ENCODE measurements around the gene ANAPC7. TPM values are rescaled to one million over a fixed set of nuclear protein-coding genes. Genes with fewer than 3 reads are reported as not detected.
A peak's percentile ranks its signal among the peaks of the same experiment; 100 is the strongest.
"Not testable (repeated sequence)": the region's sequence is repeated elsewhere in the genome, so short reads cannot be mapped to it uniquely, and the experiment has no call there.

The ANAPC7 gene, protein sequence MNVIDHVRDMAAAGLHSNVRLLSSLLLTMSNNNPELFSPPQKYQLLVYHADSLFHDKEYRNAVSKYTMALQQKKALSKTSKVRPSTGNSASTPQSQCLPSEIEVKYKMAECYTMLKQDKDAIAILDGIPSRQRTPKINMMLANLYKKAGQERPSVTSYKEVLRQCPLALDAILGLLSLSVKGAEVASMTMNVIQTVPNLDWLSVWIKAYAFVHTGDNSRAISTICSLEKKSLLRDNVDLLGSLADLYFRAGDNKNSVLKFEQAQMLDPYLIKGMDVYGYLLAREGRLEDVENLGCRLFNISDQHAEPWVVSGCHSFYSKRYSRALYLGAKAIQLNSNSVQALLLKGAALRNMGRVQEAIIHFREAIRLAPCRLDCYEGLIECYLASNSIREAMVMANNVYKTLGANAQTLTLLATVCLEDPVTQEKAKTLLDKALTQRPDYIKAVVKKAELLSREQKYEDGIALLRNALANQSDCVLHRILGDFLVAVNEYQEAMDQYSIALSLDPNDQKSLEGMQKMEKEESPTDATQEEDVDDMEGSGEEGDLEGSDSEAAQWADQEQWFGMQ
- 37.2 TPM for total RNA-seq

DNA sequence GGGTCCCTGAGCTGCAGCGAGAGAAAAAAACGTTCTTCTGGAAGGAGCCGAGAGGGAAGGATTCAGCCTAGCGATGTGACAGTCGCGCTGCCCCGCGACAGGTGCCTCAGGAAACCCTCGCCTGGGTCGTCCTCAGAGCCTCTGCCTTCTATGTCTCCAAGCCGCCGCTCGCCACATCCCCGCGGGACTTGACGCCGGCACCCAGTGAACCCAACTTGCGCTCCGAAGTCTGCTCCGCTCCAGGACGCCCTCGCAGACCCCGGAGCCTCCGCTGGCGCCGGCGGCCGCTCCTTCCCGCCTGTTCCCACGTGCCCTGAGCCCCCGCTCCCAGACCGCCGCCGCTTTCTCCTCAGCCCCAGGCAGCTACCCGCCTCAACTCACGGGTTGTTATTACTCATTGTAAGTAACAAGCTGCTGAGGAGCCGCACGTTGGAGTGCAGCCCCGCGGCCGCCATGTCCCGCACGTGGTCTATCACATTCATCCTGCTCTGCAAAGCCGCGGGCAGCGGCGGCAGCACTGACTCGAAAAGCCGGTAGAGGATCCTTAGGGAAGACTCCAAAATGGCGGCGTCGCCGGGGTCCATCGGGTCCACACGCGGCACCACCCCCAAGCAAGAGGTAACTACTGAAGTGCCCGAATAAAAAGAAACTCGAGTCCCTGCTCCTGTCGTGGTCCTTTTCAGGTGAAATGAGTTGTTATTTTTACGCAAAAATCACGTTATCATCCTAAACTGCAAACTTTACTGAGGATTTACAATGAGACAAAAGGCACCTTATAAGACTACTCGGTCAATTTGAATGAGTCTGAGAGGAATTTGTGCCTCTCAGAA lies at the start of gene ANAPC7:
ANAPC7 (minus strand) TSS at position 563 of the 830 bp plus-strand sequence; CDS start at position 482, 81 bp downstream.
- peak; percentile 72 to 92 (median 91) for DNase-seq (ENCODE audit: low read depth in 2 of 3, low spot score in 2 of 3)

DNA sequence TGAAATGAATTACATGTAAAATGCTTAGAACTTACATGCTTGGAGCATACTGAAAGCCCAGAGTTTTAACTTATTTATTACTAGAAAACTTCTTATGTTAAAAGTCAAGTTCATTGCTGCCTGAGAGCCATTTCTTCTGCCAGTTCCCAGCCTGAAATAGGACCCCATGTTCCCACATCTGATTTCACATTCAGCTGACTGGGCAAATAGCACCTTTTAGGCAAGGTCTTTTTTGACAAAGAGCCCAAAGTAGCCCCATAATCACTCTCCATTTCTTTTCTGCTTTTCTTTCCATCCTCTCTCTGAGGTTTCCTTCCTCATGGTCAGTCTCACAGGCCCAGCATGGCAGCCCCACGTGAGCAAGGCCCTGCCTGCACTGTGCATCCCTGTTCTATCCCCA lies 47.8 kb upstream of the ANAPC7 start:
- DNase-seq (ENCODE audit: low read depth in 2 of 3, low spot score in 2 of 3), result no peak

GRCh38 chr12:110449799-110450497 lies 46.4 kb upstream of the ANAPC7 start, which contains the start of gene ARPC3:
Gene ARPC3, minus strand, starts transcription at chr12:110450337. Its CDS starts 77 bp downstream, at chr12:110450260.
- peak; percentile 83 to 97 (median 96) for DNase-seq (ENCODE audit: low read depth in 2 of 3, low spot score in 2 of 3)

GRCh38 chr12:110444455-110444854 lies 40.9 kb upstream of the ANAPC7 start:
- no peak for DNase-seq (ENCODE audit: low read depth in 2 of 3, low spot score in 2 of 3)

DNA sequence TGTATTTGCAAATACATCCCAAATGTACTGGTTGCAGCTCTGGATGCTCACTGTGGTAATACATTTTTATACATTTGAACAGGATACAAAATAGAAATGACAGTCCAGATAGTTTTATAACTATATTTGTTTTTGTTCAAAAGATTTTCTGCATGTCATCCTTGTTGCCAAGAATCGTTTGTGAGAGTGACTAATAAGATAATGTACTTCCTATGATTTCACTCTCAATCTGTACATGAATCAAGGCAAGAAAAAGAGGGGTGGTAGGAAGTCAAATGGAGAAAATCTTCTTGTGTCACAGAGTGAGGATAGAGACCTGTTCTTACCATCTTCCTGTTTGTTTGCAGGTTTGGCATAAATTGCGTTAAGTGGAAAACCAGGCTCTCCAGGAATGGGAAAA lies 32.7 kb upstream of the ANAPC7 start:
- DNase-seq (ENCODE audit: low read depth in 2 of 3, low spot score in 2 of 3), result no peak

GRCh38 chr12:110431957-110432587 lies 28.6 kb upstream of the ANAPC7 start:
- no peak for DNase-seq (ENCODE audit: low read depth in 2 of 3, low spot score in 2 of 3)

- DNase-seq (ENCODE audit: low read depth in 2 of 3, low spot score in 2 of 3), result not testable (repeated sequence)
Observed at GRCh38 chr12:110429676-110430075, 26.2 kb upstream of the ANAPC7 start.

- no peak for DNase-seq (ENCODE audit: low read depth in 2 of 3, low spot score in 2 of 3)
Observed at GRCh38 chr12:110426406-110426805, 22.9 kb upstream of the ANAPC7 start.

DNA sequence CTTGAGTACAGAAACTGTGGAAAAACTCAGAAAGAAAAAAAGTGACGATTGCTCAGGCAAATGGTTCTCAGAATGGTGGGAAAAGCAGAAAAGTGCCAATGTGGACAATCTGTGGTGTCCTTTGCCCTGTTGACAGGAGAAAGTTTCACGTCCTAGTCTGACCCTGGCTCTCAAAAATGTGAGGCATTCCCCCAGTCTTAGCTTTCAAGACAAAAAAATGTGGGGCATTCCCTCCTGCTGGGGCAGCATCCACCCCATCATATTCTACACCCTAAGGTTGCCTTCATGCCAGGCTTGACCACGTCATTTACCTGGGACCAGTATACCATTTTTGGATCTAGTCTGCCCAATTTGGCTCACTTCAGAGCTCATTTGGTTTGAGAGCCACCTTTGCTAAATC lies 20.7 kb upstream of the ANAPC7 start:
- no peak for DNase-seq (ENCODE audit: low read depth in 2 of 3, low spot score in 2 of 3)

DNA sequence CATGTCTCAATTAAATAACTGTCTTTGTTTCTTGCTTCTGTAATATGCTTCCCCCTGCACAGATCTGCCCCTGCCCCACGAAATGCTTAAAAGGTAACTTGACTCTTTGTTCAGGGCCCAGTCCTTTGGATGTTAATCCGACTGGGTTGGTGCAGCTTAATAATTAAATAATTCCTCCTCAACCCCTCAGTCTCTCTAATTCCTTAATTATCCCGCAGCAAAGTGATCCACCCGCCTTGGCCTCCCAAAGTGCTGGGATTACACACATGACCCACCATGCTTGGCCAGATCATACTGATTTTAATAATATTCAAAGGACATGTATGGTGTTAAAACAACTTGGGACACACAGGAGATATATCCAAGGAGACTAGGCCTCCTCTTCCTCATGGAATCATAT lies 18.2 kb upstream of the ANAPC7 start:
- DNase-seq (ENCODE audit: low read depth in 2 of 3, low spot score in 2 of 3), result no peak

DNA sequence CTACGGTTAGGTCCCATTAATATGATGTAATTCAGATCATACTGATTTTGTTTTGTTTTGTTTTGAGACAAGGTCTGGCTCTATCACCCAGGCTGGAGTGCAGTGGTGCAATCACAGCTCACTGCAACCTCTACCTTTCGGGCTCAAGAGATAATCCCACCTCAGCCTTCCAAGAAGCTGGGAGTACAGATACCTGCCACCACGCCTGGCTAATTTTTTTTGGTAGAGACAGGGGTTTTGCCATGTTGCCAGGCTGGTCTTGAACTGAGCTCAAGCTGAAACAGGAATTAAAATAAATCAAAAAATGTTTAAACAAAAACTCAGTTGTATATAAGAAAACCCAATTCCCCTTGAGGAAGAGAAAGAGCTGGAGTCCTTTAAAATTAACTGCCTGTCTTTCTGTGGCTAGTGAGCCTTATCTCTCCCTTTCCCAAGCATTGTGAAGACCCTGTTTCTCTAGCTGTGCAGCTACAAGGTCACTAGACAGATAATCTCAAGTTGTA lies 17.7 kb upstream of the ANAPC7 start:
- DNase-seq (ENCODE audit: low read depth in 2 of 3, low spot score in 2 of 3), result no peak

GRCh38 chr12:110420644-110421043 lies 17.1 kb upstream of the ANAPC7 start:
- DNase-seq (ENCODE audit: low read depth in 2 of 3, low spot score in 2 of 3), result not testable (repeated sequence)

- DNase-seq (ENCODE audit: low read depth in 2 of 3, low spot score in 2 of 3), result peak in 1 of 3 donors; percentile 47
Observed at GRCh38 chr12:110417113-110417512, 13.6 kb upstream of the ANAPC7 start.

DNA sequence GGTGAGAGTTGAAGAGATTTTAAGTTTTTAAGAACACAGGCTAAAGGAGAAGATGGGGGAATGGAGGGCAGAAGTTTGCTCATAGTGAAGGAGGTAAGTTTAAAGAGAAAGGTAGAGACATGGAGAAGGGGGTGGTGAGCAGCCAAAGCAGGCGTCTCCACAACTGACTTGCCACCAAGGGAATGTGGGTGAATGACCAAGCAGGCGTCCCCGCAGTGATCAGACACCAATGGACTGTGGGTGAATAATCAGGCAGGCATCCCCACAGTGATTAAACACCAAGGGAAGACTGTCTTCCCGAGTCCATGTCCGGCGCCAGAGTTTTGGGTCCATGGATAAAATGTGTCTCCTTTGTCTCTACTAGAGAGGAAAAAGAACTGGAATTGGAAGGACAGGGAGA lies 6.6 kb upstream of the ANAPC7 start:
- DNase-seq (ENCODE audit: low read depth in 2 of 3, low spot score in 2 of 3), result not testable (repeated sequence)

- not testable (repeated sequence) for DNase-seq (ENCODE audit: low read depth in 2 of 3, low spot score in 2 of 3)
Observed at GRCh38 chr12:110405126-110405662, 1.7 kb upstream of the ANAPC7 start.

GRCh38 chr12:110403976-110404682 lies 621 bp upstream of the ANAPC7 start:
- peak; percentile 66 to 86 (median 76) for DNase-seq (ENCODE audit: low read depth in 2 of 3, low spot score in 2 of 3)

DNA sequence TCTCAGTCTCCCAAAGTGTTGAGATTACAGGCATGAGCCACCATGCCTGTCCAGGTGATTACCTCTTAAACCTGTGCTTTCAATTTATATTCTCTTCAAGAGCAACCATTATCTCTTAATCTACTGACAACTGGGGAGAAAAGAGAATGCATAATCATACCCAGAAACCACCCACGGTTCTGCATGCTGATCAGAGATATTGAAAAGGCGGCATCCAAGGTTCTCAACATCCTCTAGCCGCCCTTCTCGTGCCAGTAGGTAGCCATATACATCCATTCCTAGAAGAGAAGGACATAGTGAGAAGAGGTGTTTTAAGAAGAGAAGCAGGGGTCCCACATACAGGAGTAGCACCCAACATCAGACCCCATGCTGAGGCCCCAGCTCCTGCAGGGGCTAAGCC lies 20.8 kb downstream of the ANAPC7 start:
- DNase-seq (ENCODE audit: low read depth in 2 of 3, low spot score in 2 of 3), result no peak

- DNase-seq (ENCODE audit: low read depth in 2 of 3, low spot score in 2 of 3), result no peak
Observed at GRCh38 chr12:110379631-110380030, 23.9 kb downstream of the ANAPC7 start.

GRCh38 chr12:110379197-110379596 lies 24.3 kb downstream of the ANAPC7 start:
- DNase-seq (ENCODE audit: low read depth in 2 of 3, low spot score in 2 of 3), result no peak
